Fibroblast of villous mesenchyme (primary cell): ENCODE data around the gene USP12. TPM values are rescaled to one million over a fixed set of nuclear protein-coding genes. Genes with fewer than 3 reads are reported as not detected.

Experiments
- DNase-seq: peaks from one replicate; pipeline ENCODE4 v3.0.0-alpha.2; 2010; ENCODE audit warnings: low read depth
- H3K4me3 ChIP-seq: 2 replicates; pipeline ENCODE4 v1.5.1; 2011; ENCODE audit warnings: low read depth, mild to moderate bottlenecking, low read length
- total RNA-seq: library from RNA; depleted of rRNA; stranded (reverse); fragments of >200 nt; gene quantifications from 2 replicates; pipeline ENCODE4 v1.2.3, GENCODE V29; 2012
- TF ChIP-seq, protein P1 (sequence below): IDR thresholded peaks from 2 replicates; pipeline ENCODE4 v1.5.1; 2012; ENCODE audit warnings: low read depth, mild to moderate bottlenecking, low read length; ENCODE audit not compliant: insufficient read depth

USP12 gene
- total RNA-seq, 1 donor, result 19.0 TPM

DNA sequence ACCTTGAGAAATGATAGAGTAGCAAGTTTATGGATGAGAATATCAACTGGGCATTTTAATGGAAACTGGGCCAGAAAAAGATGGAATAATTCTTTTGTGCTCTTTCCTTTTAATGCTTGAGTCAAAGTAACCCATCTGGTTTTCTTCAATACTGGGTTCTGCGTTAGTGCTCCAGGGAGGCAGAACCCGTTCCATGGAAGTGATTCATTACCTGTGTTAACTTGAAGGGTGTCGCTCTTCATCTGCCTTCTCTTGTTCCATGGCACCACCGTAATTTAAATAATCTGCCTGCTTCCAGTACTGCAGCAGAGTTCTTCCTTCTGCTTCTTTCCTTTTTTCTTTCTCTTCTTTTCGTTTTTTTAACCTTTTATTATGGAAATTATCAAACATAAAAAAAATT lies 14.7 kb upstream of the USP12 start:
- no peak overlapping the region for H3K4me3 ChIP-seq
- DNase-seq, result no peak
- TF ChIP-seq, protein P1, sequence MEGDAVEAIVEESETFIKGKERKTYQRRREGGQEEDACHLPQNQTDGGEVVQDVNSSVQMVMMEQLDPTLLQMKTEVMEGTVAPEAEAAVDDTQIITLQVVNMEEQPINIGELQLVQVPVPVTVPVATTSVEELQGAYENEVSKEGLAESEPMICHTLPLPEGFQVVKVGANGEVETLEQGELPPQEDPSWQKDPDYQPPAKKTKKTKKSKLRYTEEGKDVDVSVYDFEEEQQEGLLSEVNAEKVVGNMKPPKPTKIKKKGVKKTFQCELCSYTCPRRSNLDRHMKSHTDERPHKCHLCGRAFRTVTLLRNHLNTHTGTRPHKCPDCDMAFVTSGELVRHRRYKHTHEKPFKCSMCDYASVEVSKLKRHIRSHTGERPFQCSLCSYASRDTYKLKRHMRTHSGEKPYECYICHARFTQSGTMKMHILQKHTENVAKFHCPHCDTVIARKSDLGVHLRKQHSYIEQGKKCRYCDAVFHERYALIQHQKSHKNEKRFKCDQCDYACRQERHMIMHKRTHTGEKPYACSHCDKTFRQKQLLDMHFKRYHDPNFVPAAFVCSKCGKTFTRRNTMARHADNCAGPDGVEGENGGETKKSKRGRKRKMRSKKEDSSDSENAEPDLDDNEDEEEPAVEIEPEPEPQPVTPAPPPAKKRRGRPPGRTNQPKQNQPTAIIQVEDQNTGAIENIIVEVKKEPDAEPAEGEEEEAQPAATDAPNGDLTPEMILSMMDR, result no peak

DNA sequence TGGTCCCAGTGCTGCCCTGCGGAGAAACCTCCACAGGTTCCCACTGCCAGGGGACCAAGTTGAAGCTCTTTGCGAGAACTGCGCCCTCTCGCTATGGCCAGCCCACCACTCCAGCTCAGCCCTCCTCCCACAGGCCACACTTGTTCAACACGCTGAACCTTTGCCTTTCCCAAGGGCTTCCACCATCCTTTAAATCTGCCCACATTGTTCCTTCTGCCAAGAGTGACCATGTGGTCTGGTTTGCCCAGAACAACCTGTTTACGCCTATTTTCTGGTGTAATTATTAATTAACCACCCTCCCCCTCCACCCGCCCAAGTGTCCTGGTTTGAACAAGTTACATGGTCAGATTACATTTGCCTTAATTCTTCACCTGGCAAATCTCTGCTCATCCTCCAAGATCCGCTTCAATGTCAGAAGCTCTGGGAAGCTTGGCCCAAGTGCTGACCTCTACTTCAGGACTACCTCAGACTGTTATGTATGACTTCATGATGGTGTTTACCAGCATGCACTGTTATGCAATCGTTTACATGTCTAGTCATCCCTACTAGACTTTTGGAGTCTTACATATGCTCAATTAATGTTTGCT lies 12.0 kb upstream of the USP12 start:
- DNase-seq, result peak; percentile 74

DNA sequence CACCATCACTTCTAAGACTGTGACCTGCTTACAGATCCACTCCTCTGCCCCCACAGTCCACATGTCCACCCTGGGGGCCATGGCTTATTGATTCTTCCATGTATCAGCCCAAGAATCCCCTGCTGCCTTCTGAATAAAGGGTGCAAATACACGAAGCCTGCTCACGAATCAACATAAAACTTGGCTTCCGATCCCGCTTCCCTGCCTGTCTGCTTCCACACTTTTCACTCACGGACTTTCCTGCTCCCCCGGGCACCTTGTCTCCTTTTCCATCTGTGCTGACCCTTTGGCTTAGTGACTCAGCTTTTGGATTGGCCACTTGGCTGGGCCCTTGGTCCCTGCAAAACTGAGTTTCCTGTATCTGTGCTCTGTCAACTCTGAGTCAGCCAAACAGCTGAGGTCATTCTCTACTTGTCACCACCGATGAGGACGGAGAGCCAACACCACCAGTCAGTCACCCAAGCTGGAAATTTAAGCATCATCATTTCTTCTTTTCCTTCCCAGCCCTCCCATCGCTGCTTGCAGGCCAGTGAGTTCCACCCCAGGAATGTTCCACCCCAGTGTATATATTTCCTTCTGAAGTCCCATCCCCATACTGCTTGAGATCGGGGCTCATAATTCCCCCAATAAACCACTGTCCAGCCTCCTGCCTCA lies 11.4 kb upstream of the USP12 start:
- DNase-seq, result peak; percentile 77
- TF ChIP-seq, protein P1, result no peak
- no peak overlapping the region for H3K4me3 ChIP-seq

More for the DNA sequence above, 12.0 kb upstream of the USP12 start:
- no peak overlapping the region for H3K4me3 ChIP-seq
- TF ChIP-seq, protein P1, result no peak

DNA sequence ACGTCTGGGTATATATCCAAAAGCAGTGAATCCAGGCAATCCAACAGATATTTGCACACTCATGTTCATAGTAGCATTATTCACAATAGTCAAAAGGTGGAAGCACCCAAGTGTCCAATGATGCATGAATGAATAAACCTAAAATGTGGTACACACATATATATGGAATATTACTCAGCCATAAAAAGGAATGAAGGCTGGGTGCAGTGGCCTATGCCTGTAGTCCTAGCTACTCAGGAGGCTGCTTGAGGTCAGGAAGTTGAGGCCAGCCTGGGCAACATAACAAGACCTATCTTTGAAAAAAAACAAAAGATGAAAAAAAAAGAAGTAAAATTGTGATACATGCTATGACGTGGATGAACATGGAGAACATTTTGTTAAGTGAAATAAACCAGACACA lies 10.4 kb upstream of the USP12 start:
- no peak for DNase-seq
- TF ChIP-seq, protein P1, result no peak
- H3K4me3 ChIP-seq, result no peak overlapping the region

DNA sequence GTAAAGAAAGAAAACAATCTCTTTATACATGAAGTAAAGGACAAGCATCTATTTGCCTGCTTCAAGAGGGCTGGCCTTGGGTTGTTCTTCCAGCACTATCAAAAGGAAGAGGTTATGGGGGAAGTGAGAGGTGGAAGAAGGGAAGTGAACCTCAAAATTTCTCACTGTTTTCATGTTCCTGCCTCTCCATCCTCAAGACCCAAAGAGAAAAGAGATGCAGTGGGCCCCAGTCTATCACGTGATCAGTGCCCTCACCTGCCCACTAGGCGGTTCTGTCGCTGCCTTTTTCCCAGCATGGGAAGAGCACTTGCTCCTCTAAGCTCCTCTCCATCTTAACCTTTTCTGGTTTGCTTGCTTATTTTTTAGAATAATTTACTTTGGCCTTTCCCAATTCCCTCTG lies 6.2 kb upstream of the USP12 start:
- no peak for DNase-seq
- TF ChIP-seq, protein P1, result no peak
- no peak overlapping the region for H3K4me3 ChIP-seq

DNA sequence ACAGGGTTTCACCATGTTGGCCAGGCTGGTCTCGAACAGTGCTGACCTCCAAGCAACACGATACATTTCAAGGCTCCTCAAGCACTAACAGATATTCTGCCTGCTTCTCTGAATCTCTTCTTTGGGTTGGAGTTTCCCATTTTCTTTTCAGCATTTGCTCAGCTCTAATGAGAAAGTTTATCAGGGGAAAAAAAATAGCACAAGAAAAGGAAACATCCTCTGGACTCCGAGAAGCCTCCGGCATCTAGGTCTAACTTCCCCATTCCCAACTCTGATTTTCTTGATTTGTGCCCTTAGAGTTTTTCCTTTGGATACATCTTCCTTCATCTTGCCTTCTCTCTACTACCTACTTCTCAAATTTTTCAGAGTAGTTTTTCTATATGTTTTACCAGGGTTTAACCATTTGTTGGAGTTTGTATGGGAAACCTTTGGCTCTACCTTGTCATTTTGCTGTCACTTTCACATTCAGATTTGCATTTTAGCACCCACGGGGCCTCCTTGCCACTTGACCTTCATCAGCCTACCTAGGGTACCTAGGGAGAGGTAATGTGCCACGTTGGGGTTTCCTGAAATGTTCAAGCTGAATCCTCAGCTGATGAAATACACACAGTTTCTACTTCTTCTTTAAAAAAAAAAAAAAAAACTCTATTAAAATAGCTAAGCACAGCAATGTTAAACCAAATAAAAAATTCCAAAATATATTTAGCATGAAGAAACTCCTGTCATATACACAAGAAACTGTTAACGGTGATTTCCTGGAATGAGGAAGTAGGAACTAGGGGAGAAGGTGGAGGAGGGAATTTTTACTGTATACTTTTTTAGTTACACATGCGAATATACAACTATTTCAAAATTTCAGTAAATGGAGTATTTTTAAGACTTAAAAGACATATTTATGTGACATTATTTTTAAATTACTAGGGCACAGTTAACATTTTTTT lies 5.1 kb upstream of the USP12 start:
- TF ChIP-seq, protein P1, result no peak
- no peak overlapping the region for H3K4me3 ChIP-seq
- no peak for DNase-seq
